MCF 10A (cell line): ENCODE data around the gene CEP89. TPM values are rescaled to one million over a fixed set of nuclear protein-coding genes. Genes with fewer than 3 reads are reported as not detected.
"Not testable (repeated sequence)": the region's sequence is repeated elsewhere in the genome, so short reads cannot be mapped to it uniquely, and the experiment has no call there.

Source experiments
- BruUV-seq: library from RNA; stranded (reverse); fragments of 400-500 nt; replicated peaks from 2 replicates; lab custom pipeline; 2021; lab: Mats Ljungman, UMichigan
- CTCF ChIA-PET: fragments of 300-600 bp; sonication (Branson Sonifier 250); formaldehyde crosslinking; extraction: SDS; loops from one replicate; lab custom pipeline; 2021; ENCODE audit warnings: antibody characterized with exemption, inconsistent platforms; lab: Yijun Ruan, JAX
- POLR2A ChIA-PET: fragments of 300-600, 350-650 bp; sonication (Branson Sonifier 250); formaldehyde crosslinking; extraction: SDS; loops from one replicate; lab custom pipeline; 2020; ENCODE audit warnings: antibody characterized with exemption, inconsistent platforms; lab: Yijun Ruan, JAX
- DNase-seq: peaks from one replicate; pipeline ENCODE4 v3.0.0-alpha.2; 2018; ENCODE audit not compliant: unreplicated experiment
- H3K27ac Mint-ChIP-seq: one replicate; pipeline ENCODE4 v1.8.0; 2022; ENCODE audit warnings: mild to moderate bottlenecking, low read depth, mixed read lengths; ENCODE audit not compliant: unreplicated experiment
- H3K27me3 Mint-ChIP-seq: one replicate; pipeline ENCODE4 v1.8.0; 2022; ENCODE audit warnings: mixed read lengths; ENCODE audit not compliant: insufficient read depth, unreplicated experiment
- H3K36me3 Mint-ChIP-seq: one replicate; pipeline ENCODE4 v1.8.0; 2022; ENCODE audit warnings: mild to moderate bottlenecking, moderate library complexity, mixed read lengths; ENCODE audit not compliant: insufficient read depth, unreplicated experiment
- H3K4me1 Mint-ChIP-seq: one replicate; pipeline ENCODE4 v1.8.0; 2022; ENCODE audit warnings: mixed read lengths; ENCODE audit not compliant: insufficient read depth, unreplicated experiment
- H3K4me3 Mint-ChIP-seq: one replicate; pipeline ENCODE4 v1.8.0; 2022; ENCODE audit warnings: mild to moderate bottlenecking, moderate library complexity, mixed read lengths; ENCODE audit not compliant: unreplicated experiment
- H3K9me3 Mint-ChIP-seq: one replicate; pipeline ENCODE4 v1.8.0; 2022; ENCODE audit warnings: mixed read lengths; ENCODE audit not compliant: unreplicated experiment
- intact Hi-C: fragments of 100-400 bp; cut with micrococcal nuclease; formaldehyde crosslinking; loops from 2 replicates; pipeline ENCODE4 v1.14.1; 2022
- total RNA-seq: library from RNA; stranded (reverse); gene quantifications from 2 replicates; pipeline ENCODE4 v1.2.3, GENCODE V29; 2022
- TF ChIP-seq, protein P1 (sequence below): fragments of 200-600 bp; IDR thresholded peaks from one replicate; pipeline ENCODE4 v1.8.0; 2022; ENCODE audit warnings: antibody characterized with exemption, mild to moderate bottlenecking; ENCODE audit not compliant: unreplicated experiment

The CEP89 gene
- total RNA-seq, 1 experiment from 2014 or later: 24.7 TPM

DNA sequence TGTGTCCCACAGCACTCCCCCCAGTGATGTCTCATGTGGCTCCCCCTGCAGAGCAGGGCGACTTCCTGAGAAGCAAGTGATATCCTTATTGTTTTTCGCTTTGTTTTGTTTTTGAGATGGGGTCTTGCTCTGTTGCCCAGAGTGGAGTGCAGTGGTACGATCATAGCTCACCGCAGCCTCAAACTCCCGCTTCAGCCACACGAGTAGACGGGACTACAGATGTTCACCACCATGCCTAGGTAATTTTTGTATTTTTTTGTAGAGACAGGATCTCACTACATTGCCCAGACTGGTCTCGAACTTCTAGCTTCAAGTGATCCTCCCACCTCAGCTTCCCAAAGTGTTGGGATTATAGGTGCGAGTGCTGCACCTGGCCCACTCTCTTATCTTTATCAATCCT is 5.0 kb downstream of the CEP89 start:
- Mint-ChIP-seq H3K4me3 (no peak overlapping the region), H3K9me3 (no peaks in the 10 kb centered on the region), H3K36me3 (peaks cover 39% of the 10 kb centered on the region), H3K27ac (no peak overlapping the region), H3K4me1 (peaks cover 6% of the 10 kb centered on the region), H3K27me3 (no peaks in the 10 kb centered on the region)
- ChIA-PET CTCF (interaction anchor here (1.0 to 1.3 kb wide), 3 partner anchors 9 to 158 kb away, joined by 3 to 5 read pairs (median 4); no protein-coding TSS in a partner anchor), POLR2A (no interaction called here)
- DNase-seq: no peak
- no TSS peak for BruUV-seq
- TF ChIP-seq, protein P1, sequence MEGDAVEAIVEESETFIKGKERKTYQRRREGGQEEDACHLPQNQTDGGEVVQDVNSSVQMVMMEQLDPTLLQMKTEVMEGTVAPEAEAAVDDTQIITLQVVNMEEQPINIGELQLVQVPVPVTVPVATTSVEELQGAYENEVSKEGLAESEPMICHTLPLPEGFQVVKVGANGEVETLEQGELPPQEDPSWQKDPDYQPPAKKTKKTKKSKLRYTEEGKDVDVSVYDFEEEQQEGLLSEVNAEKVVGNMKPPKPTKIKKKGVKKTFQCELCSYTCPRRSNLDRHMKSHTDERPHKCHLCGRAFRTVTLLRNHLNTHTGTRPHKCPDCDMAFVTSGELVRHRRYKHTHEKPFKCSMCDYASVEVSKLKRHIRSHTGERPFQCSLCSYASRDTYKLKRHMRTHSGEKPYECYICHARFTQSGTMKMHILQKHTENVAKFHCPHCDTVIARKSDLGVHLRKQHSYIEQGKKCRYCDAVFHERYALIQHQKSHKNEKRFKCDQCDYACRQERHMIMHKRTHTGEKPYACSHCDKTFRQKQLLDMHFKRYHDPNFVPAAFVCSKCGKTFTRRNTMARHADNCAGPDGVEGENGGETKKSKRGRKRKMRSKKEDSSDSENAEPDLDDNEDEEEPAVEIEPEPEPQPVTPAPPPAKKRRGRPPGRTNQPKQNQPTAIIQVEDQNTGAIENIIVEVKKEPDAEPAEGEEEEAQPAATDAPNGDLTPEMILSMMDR: no peak
- intact Hi-C loops: no loop called here

DNA sequence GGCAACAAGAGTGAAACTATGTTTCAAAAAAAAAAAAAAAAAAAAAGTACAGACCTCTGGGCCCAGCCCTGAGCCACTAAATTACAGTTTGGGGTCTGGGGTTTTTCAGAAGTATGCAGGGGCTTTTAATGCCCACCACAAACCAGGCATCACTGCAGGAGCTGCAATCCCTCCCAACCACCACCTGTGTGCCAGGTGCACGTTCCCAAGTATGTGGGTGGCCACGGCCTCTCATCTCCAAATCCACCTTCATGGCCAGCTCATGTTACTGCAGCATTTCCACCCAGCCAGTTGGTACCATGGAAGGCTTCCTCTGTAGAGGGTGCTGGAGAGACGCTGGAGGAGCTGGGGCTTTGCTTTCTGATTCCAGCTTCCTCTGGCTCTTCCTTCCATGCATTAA is 26.5 kb downstream of the CEP89 start:
- no TSS peak for BruUV-seq
- H3K4me1 Mint-ChIP-seq: no peaks in the 10 kb centered on the region
- DNase-seq: no peak
- peaks cover 50% of the 10 kb centered on the region for H3K36me3 Mint-ChIP-seq
- H3K9me3 Mint-ChIP-seq: no peaks in the 10 kb centered on the region
- TF ChIP-seq, protein P1: no peak
- POLR2A ChIA-PET: no interaction called here
- H3K27ac Mint-ChIP-seq: no peak overlapping the region
- H3K4me3 Mint-ChIP-seq: no peak overlapping the region
- intact Hi-C loops: no loop called here
- CTCF ChIA-PET: interaction anchor here (1.2 kb wide), 1 partner anchor 12 kb away, joined by 4 read pairs; no protein-coding TSS in a partner anchor
- no peaks in the 10 kb centered on the region for H3K27me3 Mint-ChIP-seq

DNA sequence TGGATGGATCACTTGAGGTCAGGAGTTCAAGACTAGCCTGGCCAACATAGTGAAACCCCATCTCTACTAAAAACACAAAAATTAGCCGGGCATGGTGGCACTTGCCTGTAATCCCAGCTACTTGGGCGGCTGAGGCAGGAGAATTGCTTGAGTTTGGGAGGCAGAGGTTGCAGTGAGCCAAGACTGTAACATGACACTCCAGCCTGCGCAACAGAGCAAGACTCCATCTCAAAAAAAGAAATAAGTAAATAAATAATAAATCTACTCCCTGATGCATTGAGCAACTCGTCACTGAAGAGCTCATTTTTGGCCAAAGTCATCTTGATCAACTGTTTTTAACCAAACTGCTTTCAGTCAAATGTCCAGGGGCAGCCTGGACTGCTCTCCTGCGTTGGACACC is 30.5 kb downstream of the CEP89 start:
- not testable (repeated sequence) for H3K27ac Mint-ChIP-seq, H3K4me1 Mint-ChIP-seq
- POLR2A ChIA-PET: interaction anchor here (0.6 kb wide), 1 partner anchor 1871 kb away, joined by 3 read pairs; no protein-coding TSS in a partner anchor

DNA sequence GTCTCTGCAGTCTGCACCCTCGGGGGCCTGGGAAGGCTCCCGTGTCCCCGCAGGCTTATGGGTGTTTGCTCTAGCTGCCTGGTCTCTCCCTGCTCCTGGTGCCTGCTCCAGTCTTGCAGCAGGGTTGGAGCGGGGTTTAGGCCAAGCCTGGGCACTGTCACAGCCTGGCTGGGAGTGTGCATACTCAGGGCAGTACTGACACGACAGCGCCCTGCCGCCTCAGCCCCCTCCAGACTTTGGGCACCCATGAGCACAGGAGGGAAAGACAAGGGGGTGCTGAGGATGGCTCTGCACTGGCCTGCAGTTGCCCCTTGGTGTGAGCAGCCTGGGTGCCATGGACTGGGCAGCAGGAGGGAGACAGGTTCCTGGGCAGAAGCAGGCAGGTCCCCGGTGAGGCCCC is 35.7 kb downstream of the CEP89 start:
- POLR2A ChIA-PET: no interaction called here

More for the DNA sequence above, 30.5 kb downstream of the CEP89 start:
- DNase-seq: peak; percentile 13
- peaks cover 48% of the 10 kb centered on the region for H3K36me3 Mint-ChIP-seq
- CTCF ChIA-PET: interaction anchor here (0.7 to 0.9 kb wide), 2 partner anchors 16 to 946 kb away, joined by 5 read pairs; no protein-coding TSS in a partner anchor
- BruUV-seq, H3K9me3 Mint-ChIP-seq, intact Hi-C loops, H3K4me3 Mint-ChIP-seq, H3K27me3 Mint-ChIP-seq: not testable (repeated sequence)

More for the DNA sequence above, 35.7 kb downstream of the CEP89 start:
- H3K36me3 Mint-ChIP-seq: peaks cover 31% of the 10 kb centered on the region
- no peak for DNase-seq
- intact Hi-C loops: no loop called here
- no peaks in the 10 kb centered on the region for H3K9me3 Mint-ChIP-seq
- CTCF ChIA-PET: interaction anchor here (0.6 kb wide), 1 partner anchor 189 kb away, joined by 4 read pairs; no protein-coding TSS in a partner anchor
- H3K4me1 Mint-ChIP-seq: no peaks in the 10 kb centered on the region
- no peaks in the 10 kb centered on the region for H3K27me3 Mint-ChIP-seq
- no peak overlapping the region for H3K27ac Mint-ChIP-seq
- no peak overlapping the region for H3K4me3 Mint-ChIP-seq
- TF ChIP-seq, protein P1: no peak
- BruUV-seq: no TSS peak
